NCI-H748 (cell line): Measurements from ENCODE around the gene ADH7.
"Not testable (repeated sequence)": the region's sequence is repeated elsewhere in the genome, so short reads cannot be mapped to it uniquely, and the experiment has no call there.

ENCODE experiments used
- DNase-seq: peaks from one replicate; lab custom pipeline; 2025; ENCODE audit not compliant: unreplicated experiment; lab: John Stamatoyannopoulos, UW

ADH7 gene

GRCh38 chr4:99417125-99417524 lies 18.0 kb downstream of the ADH7 start:
- no peak for DNase-seq

DNA sequence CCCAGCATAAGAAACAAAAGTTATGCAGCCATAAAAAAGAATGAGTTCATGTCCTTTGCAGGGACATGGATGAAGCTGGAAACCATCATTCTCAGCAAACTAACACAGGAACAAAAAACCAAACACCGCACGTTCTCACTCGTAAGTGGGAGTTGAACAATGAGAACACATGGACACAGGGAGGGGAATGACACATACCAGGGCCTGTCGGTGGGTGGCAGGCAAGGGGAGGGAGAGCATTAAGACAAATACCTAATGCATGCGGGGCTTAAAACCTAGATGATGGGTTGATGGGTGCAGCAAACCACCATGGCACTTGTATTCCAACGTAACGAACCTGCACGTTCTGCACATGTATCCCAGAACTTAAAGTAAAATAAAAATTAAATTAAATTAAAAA lies 19.4 kb downstream of the ADH7 start:
- peak; percentile 28 for DNase-seq

- DNase-seq: not testable (repeated sequence)
These were observed 20.2 kb downstream of the ADH7 start for GRCh38 chr4:99414902-99415301.

DNA sequence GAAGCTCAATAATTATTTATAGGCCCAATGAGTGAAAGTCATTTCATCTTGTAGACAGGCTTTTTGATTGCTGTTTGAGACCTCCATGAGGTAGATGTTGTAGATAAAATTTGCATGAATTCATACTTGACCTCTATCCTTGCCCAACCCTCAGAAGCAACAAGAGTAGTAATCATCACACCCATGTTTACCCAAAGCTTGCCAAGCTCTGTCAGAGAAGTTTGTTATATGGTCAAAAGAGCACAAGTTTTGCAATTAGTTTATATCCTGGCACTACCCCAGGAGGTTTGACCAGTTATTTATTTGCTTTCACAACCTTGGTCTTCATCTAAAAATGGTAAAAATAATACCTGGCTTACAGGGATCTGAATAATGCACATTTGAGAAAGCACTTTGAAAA lies 20.7 kb downstream of the ADH7 start:
- DNase-seq: no peak

DNA sequence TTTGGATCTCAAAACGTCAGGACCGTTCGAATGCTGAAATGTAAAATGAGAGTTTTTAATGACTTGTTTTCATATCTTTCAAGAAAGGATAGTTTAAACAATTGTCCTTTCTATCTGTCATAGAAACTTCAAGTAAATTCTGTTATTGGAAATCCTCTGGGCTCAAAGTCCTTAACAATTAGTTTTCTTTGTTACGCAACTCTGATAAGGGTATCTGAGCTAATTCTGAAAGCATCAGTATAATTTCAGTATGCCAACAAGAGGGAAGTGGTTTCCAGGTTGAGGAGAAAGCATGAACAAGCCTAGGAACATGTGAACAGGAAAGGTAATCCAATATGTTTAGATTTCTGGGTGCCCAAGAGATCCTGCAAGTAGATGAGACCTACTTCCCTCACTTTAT lies 22.0 kb downstream of the ADH7 start:
- no peak for DNase-seq

- no peak for DNase-seq
These were observed 24.1 kb downstream of the ADH7 start for GRCh38 chr4:99411041-99411440.

GRCh38 chr4:99410075-99410474 lies 25.1 kb downstream of the ADH7 start:
- no peak for DNase-seq

DNA sequence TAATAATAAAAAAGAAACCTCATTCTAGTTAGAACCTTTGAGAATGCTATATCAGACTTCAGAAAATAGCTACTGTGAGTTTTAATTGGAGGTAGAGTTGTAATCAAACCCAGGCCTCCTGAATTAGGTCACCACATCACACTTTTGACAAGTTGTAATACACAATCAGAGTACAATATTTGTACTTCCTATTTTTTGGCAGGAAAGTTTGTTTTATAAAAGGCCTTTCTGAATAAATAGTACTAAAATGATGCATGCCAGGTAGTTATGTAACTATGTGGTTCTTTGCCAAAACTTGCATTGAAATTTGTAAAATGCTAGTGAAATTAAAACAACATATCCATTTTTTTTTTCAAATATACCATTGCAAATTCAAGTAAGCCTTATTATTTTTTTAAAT lies 26.8 kb downstream of the ADH7 start:
- no peak for DNase-seq

DNA sequence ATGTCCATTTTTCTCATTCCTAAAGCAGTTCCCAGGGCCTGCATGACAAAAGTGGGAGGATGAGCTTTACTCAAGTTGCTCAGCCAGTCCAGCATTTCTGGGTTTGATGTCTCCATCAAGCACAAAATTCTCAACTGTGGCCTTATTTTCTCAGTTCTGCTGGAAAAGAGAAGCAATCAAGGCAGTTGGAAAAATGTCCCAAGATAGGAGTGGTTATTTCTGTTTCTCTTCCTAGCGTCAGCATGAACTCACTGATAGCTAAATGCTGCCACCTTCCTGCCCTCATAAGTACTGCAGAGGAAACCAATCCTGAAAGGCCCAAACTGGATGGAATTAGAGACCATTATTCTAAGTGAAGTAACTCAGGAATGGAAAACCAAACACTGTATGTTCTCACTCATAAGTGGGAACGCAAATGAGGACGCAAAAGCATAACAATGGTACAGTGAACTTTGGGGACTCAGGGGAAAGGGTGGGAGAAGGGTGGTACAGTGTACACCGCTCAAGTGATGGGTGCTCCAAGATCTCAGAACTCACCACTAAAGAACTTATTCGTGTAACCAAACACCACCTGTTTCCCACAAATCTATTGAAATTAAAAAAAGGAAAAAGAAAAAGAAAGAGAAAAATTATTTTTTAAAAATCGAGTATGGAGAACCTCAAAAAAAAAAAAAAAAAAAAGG lies 29.6 kb downstream of the ADH7 start:
- DNase-seq: peak; percentile 46

DNA sequence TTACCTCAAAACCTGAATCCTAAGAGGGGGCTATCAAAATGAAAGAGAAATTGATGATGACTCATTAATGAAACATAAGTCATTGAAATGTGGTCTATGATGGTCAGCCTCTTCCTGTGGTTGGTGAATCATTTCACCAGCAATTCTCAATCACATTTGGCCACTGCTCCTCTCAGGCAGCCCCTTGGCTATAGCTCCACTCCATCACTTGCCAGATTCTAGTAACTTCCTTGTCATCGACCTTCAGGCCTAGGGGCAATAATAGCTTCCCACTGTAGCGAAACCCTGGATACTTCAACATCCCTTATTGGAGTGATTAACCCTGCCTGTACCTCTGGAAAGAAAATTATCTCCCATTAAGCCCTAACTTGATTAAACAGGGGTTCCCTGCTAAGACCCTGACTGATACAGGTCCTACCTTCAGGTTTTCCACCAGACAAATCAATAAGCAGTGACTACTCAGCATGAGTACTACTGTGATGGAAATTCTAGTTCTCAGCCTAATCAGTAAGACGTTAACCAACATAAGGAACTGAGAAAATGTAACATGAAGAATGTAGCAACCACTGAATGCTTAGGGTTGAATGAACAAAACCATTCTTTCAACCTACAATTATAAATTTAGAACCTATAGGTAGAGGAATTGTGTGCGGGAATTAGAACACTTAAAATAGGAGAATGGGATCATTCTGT lies 30.4 kb downstream of the ADH7 start:
- DNase-seq: no peak

GRCh38 chr4:99403380-99404184 lies 31.6 kb downstream of the ADH7 start:
- no peak for DNase-seq

DNA sequence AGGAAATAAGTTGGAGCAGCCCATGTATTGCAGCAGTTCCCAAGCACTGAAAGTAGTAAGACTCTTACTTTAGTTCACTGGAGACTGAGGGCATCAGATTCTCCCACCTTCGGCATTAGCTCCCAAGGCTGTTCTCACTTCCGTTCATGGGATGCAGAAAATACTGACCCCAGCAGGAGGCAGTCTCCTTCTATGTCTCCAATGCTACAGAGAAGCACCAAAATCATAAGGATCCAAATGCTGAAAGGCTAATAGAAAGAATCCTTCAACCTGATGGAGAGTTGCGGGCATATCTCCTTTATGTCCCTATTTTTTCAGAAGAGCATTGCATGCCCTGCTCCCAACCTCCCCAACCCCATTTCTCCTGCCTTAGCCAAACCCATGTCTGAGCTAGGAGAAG lies 32.4 kb downstream of the ADH7 start:
- peak; percentile 0 for DNase-seq

DNA sequence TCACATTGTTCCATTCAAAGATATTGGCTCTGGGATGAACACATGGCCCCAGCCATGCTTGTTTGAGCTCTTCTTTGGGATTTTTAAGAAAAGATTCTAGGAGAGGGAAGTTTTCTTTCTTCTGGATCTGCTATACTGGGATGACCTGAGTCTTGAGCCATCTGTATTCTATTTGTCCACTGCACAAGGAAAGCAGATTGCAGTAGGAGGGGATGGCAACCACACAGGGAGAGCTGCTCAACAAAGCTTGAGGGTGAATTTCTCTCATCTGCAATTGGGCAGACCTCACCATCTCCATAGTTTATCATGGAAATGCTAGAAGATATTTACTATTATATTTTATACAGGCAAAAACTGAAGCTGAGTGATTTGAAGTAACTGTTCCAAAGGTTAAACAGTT lies 34.3 kb downstream of the ADH7 start:
- DNase-seq: no peak

DNA sequence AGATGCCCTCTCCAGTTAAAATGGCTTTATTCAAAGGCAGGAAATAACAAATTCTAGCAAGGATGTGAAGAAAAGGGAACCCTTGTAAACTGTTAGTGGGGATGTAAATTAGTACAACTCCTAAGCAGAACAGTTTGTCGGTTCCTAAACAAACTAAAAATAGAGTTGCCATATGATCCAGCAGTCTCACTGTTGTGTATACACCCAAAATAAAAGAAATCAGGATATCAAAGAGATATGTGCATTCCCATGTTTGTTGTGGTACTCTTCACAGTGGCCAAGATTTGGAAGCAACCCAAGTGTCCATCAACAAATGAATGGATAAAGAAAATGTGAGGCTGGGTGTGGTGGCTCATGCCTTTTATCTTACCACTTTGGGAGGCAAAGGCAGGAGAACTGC lies 36.1 kb downstream of the ADH7 start:
- DNase-seq: no peak

DNA sequence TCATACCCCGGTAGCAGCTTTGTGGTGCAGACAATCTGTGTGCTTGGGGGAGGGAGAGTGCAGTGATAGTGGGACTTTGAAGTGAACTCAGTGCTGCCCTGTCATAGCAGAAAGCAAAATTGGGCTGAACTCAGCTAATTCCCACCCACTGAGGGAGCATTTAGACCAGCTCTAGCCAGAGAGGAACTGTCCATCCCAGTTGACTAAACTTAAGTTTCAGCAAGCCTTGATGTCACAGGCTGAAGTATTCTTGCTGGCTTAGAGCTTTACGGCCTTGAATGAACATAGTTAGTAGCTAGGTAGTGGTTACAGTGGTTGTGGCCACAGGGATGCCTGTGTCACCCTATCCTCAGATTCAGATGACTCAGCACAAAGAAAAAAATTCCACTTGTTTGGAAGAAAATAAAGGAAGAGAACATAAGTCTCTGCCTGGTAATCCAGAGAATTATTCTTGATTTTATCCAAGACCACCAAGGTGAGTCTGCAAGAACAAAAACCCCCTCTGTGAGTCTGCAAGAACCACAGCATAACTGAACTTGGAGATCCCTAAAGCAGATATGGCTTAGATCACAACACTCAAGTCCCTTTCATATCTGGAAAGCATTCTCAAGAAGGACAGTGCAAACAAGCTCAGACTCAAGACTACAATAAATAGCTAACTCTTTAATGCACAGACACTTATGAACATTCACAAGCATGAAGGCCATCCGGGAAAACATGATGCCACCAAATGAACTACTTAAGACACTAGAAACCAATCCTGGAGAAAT lies 39.4 kb downstream of the ADH7 start:
- no peak for DNase-seq

DNA sequence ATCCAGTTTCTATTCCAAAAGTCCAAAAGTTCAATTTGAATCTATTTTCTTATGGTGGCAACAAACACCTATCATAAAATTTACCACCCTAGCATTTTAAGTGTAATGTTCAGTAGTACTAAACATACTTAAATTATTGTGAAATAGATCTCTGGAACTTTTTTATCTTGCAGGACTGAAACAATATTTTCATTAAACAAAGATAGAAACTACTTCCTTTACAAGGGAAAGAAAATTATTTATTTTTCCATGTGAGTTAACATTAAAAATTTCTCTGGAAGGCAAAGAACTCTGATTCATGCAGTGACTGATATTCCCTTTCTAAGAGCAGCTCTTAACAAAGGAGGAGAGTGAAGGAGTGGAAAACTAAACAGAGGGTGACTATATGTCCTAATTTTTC lies 40.2 kb downstream of the ADH7 start:
- no peak for DNase-seq

DNA sequence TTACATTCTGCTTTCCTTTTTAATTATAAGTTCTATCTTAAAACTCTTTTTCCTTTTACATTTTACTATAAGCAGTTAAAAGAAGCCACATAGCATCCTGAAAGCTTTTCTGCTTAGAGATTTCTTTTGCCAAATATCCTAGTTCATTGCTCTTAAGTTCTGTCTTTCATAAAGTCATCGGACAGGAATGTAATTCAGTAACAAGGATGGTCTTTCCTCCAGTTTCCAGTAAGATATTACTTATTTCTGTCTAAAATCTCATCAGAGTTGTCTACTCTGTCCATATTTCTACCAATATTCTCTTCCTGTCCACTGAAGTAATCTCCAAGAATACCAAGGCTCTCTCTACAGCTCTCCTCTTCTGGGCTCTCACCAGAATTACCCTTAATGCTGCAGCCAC lies 45.1 kb downstream of the ADH7 start:
- no peak for DNase-seq

GRCh38 chr4:99389606-99390005 lies 45.5 kb downstream of the ADH7 start:
- DNase-seq: no peak

DNA sequence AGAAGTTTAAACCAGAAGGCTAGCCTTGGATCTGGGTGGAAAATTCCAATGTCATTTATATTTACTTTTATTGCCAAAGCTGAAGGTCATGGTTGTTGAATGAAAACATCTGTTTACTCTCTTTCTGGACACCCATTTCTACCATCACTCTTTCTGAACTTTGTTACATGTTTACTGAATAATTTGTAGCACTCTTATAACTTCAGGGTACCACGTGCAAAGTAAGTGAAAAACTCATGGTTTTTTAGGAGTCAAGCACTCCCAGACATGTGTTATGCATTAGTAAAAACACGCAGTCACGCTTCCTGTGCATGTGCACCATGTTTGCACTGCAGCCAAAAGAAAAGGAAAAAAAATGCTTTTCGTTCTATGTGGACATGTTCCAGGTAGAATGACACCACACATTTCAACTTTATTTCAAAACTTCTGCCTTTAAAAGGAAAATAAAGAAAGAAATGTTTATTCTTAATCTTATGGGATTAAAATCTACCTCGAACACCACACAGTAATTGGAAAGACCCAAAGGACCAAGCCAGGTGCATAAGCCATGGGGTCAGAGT lies 51.2 kb downstream of the ADH7 start:
- DNase-seq: no peak

DNA sequence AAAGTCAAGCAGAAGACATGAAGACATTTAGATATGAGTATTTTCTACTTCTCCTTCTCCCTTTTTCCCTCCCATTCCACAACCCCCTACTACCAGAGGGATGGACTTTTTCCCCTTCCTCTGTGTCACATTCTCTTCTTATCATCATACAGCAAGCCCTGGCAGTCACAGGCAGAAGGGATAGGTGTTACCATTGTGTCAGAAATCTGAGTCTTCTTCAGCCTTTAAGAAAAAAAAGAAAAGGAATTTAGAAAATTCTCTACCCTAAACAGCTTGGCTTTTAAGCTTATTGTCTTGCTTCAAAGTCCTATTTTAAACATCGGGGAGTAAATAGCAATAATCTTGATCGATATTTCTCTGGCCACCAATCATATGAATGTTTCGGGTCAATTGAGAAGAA lies 51.7 kb downstream of the ADH7 start:
- DNase-seq: no peak

- DNase-seq: no peak
These were observed 52.3 kb downstream of the ADH7 start for GRCh38 chr4:99382745-99383360.
